ENCODE data around the gene PCYOX1L.

DNA sequence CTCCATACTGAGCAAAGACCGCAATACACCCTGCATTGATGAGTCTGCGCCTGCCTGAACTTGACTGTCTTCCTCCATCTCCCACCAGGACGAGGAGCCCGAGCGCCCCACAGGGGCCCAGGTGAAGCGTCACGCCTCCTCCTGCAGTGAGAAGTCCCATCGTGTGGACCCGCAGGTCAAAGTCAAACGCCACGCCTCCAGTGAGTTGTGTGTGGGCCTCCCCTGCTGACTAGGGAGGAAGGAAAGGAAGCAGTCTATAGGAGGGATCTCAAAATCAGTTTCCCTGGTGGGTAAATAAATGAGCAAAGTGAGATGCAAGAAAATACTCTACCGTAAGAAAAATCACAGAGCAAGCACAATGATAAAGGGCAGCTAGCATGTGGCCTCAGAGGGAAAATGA is 35.3 kb upstream of the PCYOX1L start:
- TF ChIP-seq, protein P1, sequence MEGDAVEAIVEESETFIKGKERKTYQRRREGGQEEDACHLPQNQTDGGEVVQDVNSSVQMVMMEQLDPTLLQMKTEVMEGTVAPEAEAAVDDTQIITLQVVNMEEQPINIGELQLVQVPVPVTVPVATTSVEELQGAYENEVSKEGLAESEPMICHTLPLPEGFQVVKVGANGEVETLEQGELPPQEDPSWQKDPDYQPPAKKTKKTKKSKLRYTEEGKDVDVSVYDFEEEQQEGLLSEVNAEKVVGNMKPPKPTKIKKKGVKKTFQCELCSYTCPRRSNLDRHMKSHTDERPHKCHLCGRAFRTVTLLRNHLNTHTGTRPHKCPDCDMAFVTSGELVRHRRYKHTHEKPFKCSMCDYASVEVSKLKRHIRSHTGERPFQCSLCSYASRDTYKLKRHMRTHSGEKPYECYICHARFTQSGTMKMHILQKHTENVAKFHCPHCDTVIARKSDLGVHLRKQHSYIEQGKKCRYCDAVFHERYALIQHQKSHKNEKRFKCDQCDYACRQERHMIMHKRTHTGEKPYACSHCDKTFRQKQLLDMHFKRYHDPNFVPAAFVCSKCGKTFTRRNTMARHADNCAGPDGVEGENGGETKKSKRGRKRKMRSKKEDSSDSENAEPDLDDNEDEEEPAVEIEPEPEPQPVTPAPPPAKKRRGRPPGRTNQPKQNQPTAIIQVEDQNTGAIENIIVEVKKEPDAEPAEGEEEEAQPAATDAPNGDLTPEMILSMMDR (IDR thresholded peaks at IDR 0.05 in 2 of 3, conservative IDR thresholded peaks at IDR 0.05 in 1 of 3; ENCODE audit: borderline replicate concordance in 1 of 3, insufficient read depth in 1 of 3, low read depth in 2 of 3, low read length in 2 of 3) = no peak
- no peak for TF ChIP-seq EZH2 (IDR thresholded peaks at IDR 0.05)
- no peak for TF ChIP-seq POLR2A (IDR thresholded peaks at IDR 0.05; ENCODE audit: borderline replicate concordance, extremely low read depth, insufficient read depth, insufficient read length)
- no peak for TF ChIP-seq SRF (IDR thresholded peaks at IDR 0.05; ENCODE audit: low read depth)
- no peak for TF ChIP-seq POLR2AphosphoS5 (IDR thresholded peaks at IDR 0.05; ENCODE audit: low read depth, low read length)
- TF ChIP-seq TCF7L2 (IDR thresholded peaks at IDR 0.05; ENCODE audit: borderline replicate concordance, extremely low read depth, insufficient read depth, insufficient read length) = no peak
- TF ChIP-seq EGR1 (IDR thresholded peaks at IDR 0.05; ENCODE audit: low read depth) = no peak
- TF ChIP-seq, protein P2, sequence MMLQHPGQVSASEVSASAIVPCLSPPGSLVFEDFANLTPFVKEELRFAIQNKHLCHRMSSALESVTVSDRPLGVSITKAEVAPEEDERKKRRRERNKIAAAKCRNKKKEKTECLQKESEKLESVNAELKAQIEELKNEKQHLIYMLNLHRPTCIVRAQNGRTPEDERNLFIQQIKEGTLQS (IDR thresholded peaks at IDR 0.05) = no peak
- TF ChIP-seq, protein P3, sequence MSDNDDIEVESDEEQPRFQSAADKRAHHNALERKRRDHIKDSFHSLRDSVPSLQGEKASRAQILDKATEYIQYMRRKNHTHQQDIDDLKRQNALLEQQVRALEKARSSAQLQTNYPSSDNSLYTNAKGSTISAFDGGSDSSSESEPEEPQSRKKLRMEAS (IDR thresholded peaks at IDR 0.05) = no peak
